GM18867 (cell line): ENCODE measurements around the gene OR52J3.

Experiments used
- ATAC-seq: cut with Tn5 transposase; IDR thresholded peaks from one replicate; pipeline ENCODE4 v1.9.1; 2021; ENCODE audit warnings: mild to moderate bottlenecking, moderate library complexity; ENCODE audit not compliant: unreplicated experiment

Gene OR52J3

DNA sequence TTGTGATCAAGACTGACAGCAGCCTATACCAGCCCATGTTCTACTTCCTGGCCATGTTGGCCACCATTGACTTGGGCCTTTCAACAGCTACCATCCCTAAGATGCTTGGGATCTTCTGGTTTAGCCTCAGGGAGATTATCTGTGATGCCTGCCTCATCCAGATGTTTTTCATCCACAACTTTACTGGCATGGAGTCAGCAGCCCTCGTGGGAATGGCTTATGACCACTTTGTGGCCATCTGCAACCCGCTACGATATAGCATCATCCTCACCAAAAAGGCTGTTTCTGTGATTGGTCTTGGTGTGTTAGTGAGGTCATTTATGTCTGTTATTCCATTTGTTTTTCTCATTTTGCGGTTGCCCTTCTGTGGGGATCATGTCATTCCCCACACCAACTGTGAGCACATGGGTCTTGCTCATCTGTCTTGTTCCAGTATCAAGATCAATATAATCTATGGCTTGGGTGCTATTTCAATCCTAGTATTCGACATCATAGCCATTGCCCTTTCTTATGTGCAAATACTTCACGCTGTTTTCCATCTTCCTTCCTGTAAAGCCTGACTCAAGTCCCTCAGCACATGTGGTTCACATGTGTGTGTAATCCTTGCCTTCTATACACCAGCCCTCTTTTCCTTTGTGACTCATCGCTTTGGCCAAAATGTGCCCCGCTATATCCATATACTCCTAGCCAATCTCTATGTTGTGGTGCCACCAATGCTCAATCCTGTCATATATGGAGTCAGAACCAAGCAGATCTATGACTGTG lies 46.7 kb downstream of the OR52J3 start:
- no peak for ATAC-seq

DNA sequence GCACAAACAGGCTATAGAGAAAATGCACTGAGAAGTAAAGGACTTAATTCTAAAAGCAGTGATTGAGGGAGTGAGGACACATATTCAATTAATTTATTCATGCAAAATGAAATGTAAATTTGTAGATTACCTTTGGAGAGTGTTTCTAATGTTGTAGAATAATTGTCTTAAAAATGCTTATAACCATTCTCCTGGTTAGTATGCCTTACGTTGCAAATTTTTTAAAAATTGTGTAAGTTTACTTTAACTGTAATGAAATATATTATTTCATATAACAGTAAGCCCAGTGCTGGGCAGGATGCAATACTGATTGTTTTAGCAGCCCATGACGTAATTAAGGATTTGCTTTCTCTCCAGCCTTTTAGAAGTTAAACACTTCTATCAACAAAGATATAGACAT lies 49.7 kb downstream of the OR52J3 start:
- no peak for ATAC-seq
